CD4-positive, alpha-beta T cell (primary cell): Measurements from ENCODE around the gene PAQR8. TPM values are rescaled to one million over a fixed set of nuclear protein-coding genes. Genes with fewer than 3 reads are reported as not detected.

Experiments
- ATAC-seq: fragments of 200-7000 bp; cut with Tn5 transposase; one replicate; pipeline ENCODE4 v1.10.0; 2022; ENCODE audit warnings: mild to moderate bottlenecking; ENCODE audit not compliant: poor library complexity
- CTCF ChIA-PET: fragments of 350-600 bp; sonication (Branson Sonifier 250); formaldehyde crosslinking; loops from one replicate; lab custom pipeline; 2021; ENCODE audit warnings: antibody characterized with exemption, inconsistent platforms; lab: Charles Lee
- POLR2A ChIA-PET: fragments of 350-600 bp; sonication (Branson Sonifier 250); formaldehyde crosslinking; loops from one replicate; lab custom pipeline; 2021; ENCODE audit warnings: antibody characterized with exemption, inconsistent platforms; lab: Charles Lee
- DNase-seq, 14 experiments: peaks; one replicate each; pipeline ENCODE4 v3.0.0-alpha.2; 2013 to 2020; ENCODE audit warnings: mixed read lengths in 2 of 14
- H3K27ac ChIP-seq, 2 donors: one replicate each; pipeline versions ENCODE4 v1.5.1 to v1.7.0; 2013; ENCODE audit warnings: low read length in 2 of 2, low read depth in 1 of 2, mild to moderate bottlenecking in 1 of 2
- H3K27me3 ChIP-seq, 2 experiments: 1 replicate in 1 of 2; 2 replicates in 1 of 2; pipeline versions ENCODE4 v1.6.1 to v1.7.0; 2013; ENCODE audit warnings: low read length in 2 of 2, control low read depth in 1 of 2, mild to moderate bottlenecking in 1 of 2, moderate library complexity in 1 of 2; ENCODE audit not compliant: insufficient read depth in 2 of 2, control insufficient read depth in 1 of 2
- H3K36me3 ChIP-seq: one replicate; pipeline ENCODE4 v1.6.1; 2013; ENCODE audit warnings: low read length, control low read depth; ENCODE audit not compliant: insufficient read depth
- H3K4me1 ChIP-seq: one replicate; pipeline ENCODE4 v1.6.1; 2013; ENCODE audit warnings: low read length, control low read depth; ENCODE audit not compliant: insufficient read depth
- H3K4me3 ChIP-seq: one replicate; pipeline ENCODE4 v1.5.1; 2013; ENCODE audit warnings: mild to moderate bottlenecking, low read length, moderate library complexity
- H3K9me3 ChIP-seq, 2 experiments: 1 replicate in 1 of 2; 2 replicates in 1 of 2; pipeline versions ENCODE4 v1.6.1 to v1.7.0; 2013; ENCODE audit warnings: low read length in 2 of 2, mild to moderate bottlenecking in 2 of 2, control low read depth in 1 of 2, moderate library complexity in 1 of 2; ENCODE audit not compliant: control insufficient read depth in 1 of 2, insufficient read depth in 1 of 2
- H3K27ac Mint-ChIP-seq: one replicate; pipeline ENCODE4 v1.8.0; 2020; ENCODE audit warnings: mixed read lengths
- H3K27me3 Mint-ChIP-seq: one replicate; pipeline ENCODE4 v1.8.0; 2021; ENCODE audit warnings: mixed read lengths
- H3K36me3 Mint-ChIP-seq: one replicate; pipeline ENCODE4 v1.8.0; 2021; ENCODE audit warnings: low read depth, mixed read lengths
- H3K4me1 Mint-ChIP-seq: one replicate; pipeline ENCODE4 v1.8.0; 2021; ENCODE audit warnings: low read depth, mixed read lengths
- H3K4me3 Mint-ChIP-seq: one replicate; pipeline ENCODE4 v1.8.0; 2020; ENCODE audit warnings: mild to moderate bottlenecking, mixed read lengths
- H3K9me3 Mint-ChIP-seq: one replicate; pipeline ENCODE4 v1.8.0; 2020; ENCODE audit warnings: mixed read lengths
- CTCF ChIP-seq: fragments of 200-600 bp; IDR thresholded peaks from one replicate; pipeline ENCODE4 v1.8.0; 2022; ENCODE audit warnings: antibody characterized with exemption, mild to moderate bottlenecking
- intact Hi-C, 2 experiments: fragments of 100-400 bp; cut with DNase I in 1 of 2; cut with micrococcal nuclease in 1 of 2; formaldehyde crosslinking; loops; one replicate each; pipeline versions ENCODE4 v1.15.1 to v1.9.0; 2023 to 2025; cut with DNase I, micrococcal nuclease
- total RNA-seq, 174 experiments: library from RNA in 2 of 174; stranded (reverse) in 2 of 174; gene quantifications; one replicate each; pipeline ENCODE4 v1.2.3 and lab custom pipeline; 2021 to 2026

Gene PAQR8
- total RNA-seq, 2 experiments from 2014 or later, result 1.8 to 1.9 TPM

- Histone ChIP-seq H3K4me3 (no peak overlapping the region), H3K27me3 (no peaks in the 10 kb centered on the region), H3K36me3 (no peaks in the 10 kb centered on the region), H3K4me1 (peaks cover 24% of the 10 kb centered on the region), H3K27ac (no peak overlapping the region), H3K9me3 (no peaks in the 10 kb centered on the region)
- no peak for DNase-seq
- ChIA-PET CTCF (interaction anchor here (0.7 kb wide), 1 partner anchor 48 kb away, joined by 3 read pairs; no protein-coding TSS in a partner anchor), POLR2A (interaction anchor here (0.9 to 1.6 kb wide), 2 partner anchors 25 to 31 kb away, joined by 3 read pairs; no protein-coding TSS in a partner anchor)
- ATAC-seq, result no peak
- no peaks in the 10 kb centered on the region for H3K27me3 Mint-ChIP-seq
- H3K4me3 Mint-ChIP-seq, result no peak overlapping the region
- peaks cover 24% of the 10 kb centered on the region for H3K36me3 Mint-ChIP-seq
- H3K27ac Mint-ChIP-seq, result peak overlapping the region; percentile 92
- intact Hi-C loops, result loop anchor here in 1 of 2 experiments (5.0 kb wide), 1 partner anchor 47 kb away; no protein-coding TSS in a partner anchor
- TF ChIP-seq CTCF, result no peak
- H3K9me3 Mint-ChIP-seq, result no peaks in the 10 kb centered on the region
- H3K4me1 Mint-ChIP-seq, result peaks cover 28% of the 10 kb centered on the region
Measured at GRCh38 chr6:52359403-52359802, 2.5 kb upstream of the PAQR8 start.

GRCh38 chr6:52360028-52360427, 1.9 kb upstream of the PAQR8 start:
- no peak for DNase-seq
- ATAC-seq, result no peak
- Histone ChIP-seq H3K9me3 (no peaks in the 10 kb centered on the region), H3K4me3 (no peak overlapping the region), H3K27ac (no peak overlapping the region), H3K27me3 (no peaks in the 10 kb centered on the region), H3K4me1 (peaks cover 28% of the 10 kb centered on the region), H3K36me3 (no peaks in the 10 kb centered on the region)
- Mint-ChIP-seq H3K36me3 (peaks cover 30% of the 10 kb centered on the region), H3K27ac (peak overlapping the region; percentile 92), H3K9me3 (no peaks in the 10 kb centered on the region), H3K4me1 (peaks cover 34% of the 10 kb centered on the region), H3K4me3 (peak overlapping the region; percentile 88), H3K27me3 (no peaks in the 10 kb centered on the region)
- TF ChIP-seq CTCF, result no peak
- ChIA-PET POLR2A (interaction anchor here (0.9 to 4.3 kb wide), 4 partner anchors 26 to 74 kb away, joined by 3 to 110 read pairs (median 20); partner anchors contain the start of gene MCM3), CTCF (no interaction called here)
- intact Hi-C loops, result loop anchor here (2.0 to 5.0 kb wide), 4 partner anchors 19 to 302 kb away; no protein-coding TSS in a partner anchor

GRCh38 chr6:52360601-52361413, 1.1 kb upstream of the PAQR8 start:
- Mint-ChIP-seq H3K27me3 (no peaks in the 10 kb centered on the region), H3K4me1 (peaks cover 42% of the 10 kb centered on the region), H3K4me3 (peak overlapping the region; percentile 88), H3K27ac (peak overlapping the region; percentile 92), H3K36me3 (peaks cover 35% of the 10 kb centered on the region), H3K9me3 (no peaks in the 10 kb centered on the region)
- H3K36me3 ChIP-seq, result no peaks in the 10 kb centered on the region
- no peaks in the 10 kb centered on the region for H3K9me3 ChIP-seq
- ATAC-seq (no peak), DNase-seq (no peak)
- no peaks in the 10 kb centered on the region for H3K27me3 ChIP-seq
- intact Hi-C loops, result loop anchor here (2.0 to 5.0 kb wide), 4 partner anchors 20 to 301 kb away; no protein-coding TSS in a partner anchor
- CTCF ChIA-PET, result no interaction called here
- peak overlapping the region; percentile 81 to 82 for H3K27ac ChIP-seq
- TF ChIP-seq CTCF, result no peak
- H3K4me3 ChIP-seq, result no peak overlapping the region
- POLR2A ChIA-PET, result interaction anchor here (1.6 to 4.3 kb wide), 3 partner anchors 30 to 75 kb away, joined by 3 to 110 read pairs (median 38); partner anchors contain the start of gene MCM3
- peaks cover 28% of the 10 kb centered on the region for H3K4me1 ChIP-seq
